HepG2 (cell line): ENCODE measurements around the gene AADAT. TPM values are rescaled to one million over a fixed set of nuclear protein-coding genes. Genes with fewer than 3 reads are reported as not detected.

Experiments used
- KLF9 ChIP-seq: IDR thresholded peaks from 2 replicates; pipeline ENCODE4 v1.6.1; 2016; ENCODE audit warnings: low read depth
- SRSF1 ChIP-seq: fragments of 200-400 bp; formaldehyde crosslinking; optimal IDR thresholded peaks from 2 replicates; pipeline ENCODE3; 2017; ENCODE audit warnings: mild to moderate bottlenecking, low read depth, low read length, moderate library complexity
- YY1 ChIP-seq: IDR thresholded peaks from 2 replicates; pipeline ENCODE4 v1.6.1; 2011; ENCODE audit warnings: low read length, low read depth, moderate library complexity, mild to moderate bottlenecking; ENCODE audit not compliant: insufficient read depth, insufficient replicate concordance
- ZNF232 ChIP-seq: sonication (generic); formaldehyde crosslinking; IDR thresholded peaks from 2 replicates; pipeline ENCODE4 v1.4.0; 2020; ENCODE audit warnings: missing genetic modification reagents, borderline replicate concordance
- ZNF281 ChIP-seq: sonication (generic); formaldehyde crosslinking; IDR thresholded peaks from 2 replicates; pipeline ENCODE4 v1.4.0; 2020; ENCODE audit warnings: missing genetic modification reagents, borderline replicate concordance
- ZNF580 ChIP-seq: IDR thresholded peaks from 2 replicates; pipeline ENCODE4 v1.6.1; 2016; ENCODE audit warnings: low read depth, borderline replicate concordance
- ZNF709 ChIP-seq: sonication (generic); formaldehyde crosslinking; IDR thresholded peaks from 2 replicates; pipeline ENCODE4 v1.5.0; 2020; ENCODE audit warnings: mild to moderate bottlenecking, missing genetic modification reagents
- ZNF770 ChIP-seq: sonication (generic); formaldehyde crosslinking; IDR thresholded peaks from 2 replicates; pipeline ENCODE4 v1.5.0; 2020; ENCODE audit warnings: mild to moderate bottlenecking, missing genetic modification reagents
- ZNF777 ChIP-seq: sonication (generic); formaldehyde crosslinking; IDR thresholded peaks from 2 replicates; pipeline ENCODE4 v1.4.0; 2020; ENCODE audit warnings: missing genetic modification reagents
- polyA plus RNA-seq, 8 experiments: library from polyadenylated mRNA; depleted of rRNA in 3 of 8; stranded (reverse) in 7 of 8; unstranded in 1 of 8; fragments of >200 nt; fragmentation: Illumina TruSeq in 4 of 8; extraction: Trizol in 4 of 8; gene quantifications; 2 replicates each; pipeline versions ENCODE4 v1.2.1 to v1.2.3, GENCODE V29; 2011 to 2016; ENCODE audit warnings: low read depth in 4 of 8, missing spikeins in 1 of 8, mixed read lengths in 1 of 8; ENCODE audit not compliant: insufficient read depth in 1 of 8
- total RNA-seq, 5 experiments: library from RNA; depleted of rRNA; stranded (reverse); fragments of >200 nt; fragmentation: Illumina TruSeq; extraction: Trizol; gene quantifications; 2 replicates each; pipeline ENCODE4 v1.2.3, GENCODE V29; 2016; ENCODE audit warnings: low read depth in 1 of 5
- TF ChIP-seq, protein P1 (sequence below): sonication (generic); formaldehyde crosslinking; IDR thresholded peaks from 2 replicates; pipeline ENCODE4 v1.5.1; 2020; ENCODE audit warnings: mild to moderate bottlenecking, missing genetic modification reagents, moderate library complexity
- TF ChIP-seq, protein P2 (sequence below): sonication (generic); formaldehyde crosslinking; IDR thresholded peaks from 2 replicates; pipeline ENCODE4 v1.4.0; 2020; ENCODE audit warnings: low read depth, missing genetic modification reagents
- TF ChIP-seq, protein P3 (sequence below): sonication (generic); formaldehyde crosslinking; IDR thresholded peaks from 2 replicates; pipeline ENCODE4 v1.5.0; 2020; ENCODE audit warnings: mild to moderate bottlenecking, missing genetic modification reagents

The AADAT gene
- total and polyA plus RNA-seq, 2 of the 13 experiments (the other 11 are each of a cell fraction or from before 2014, with no cell fraction given), result 6.1 to 9.1 TPM

GRCh38 chr4:170026253-170027021 lies 63.3 kb downstream of the AADAT start, which contains the start of gene MFAP3L (continued):
- TF ChIP-seq ZNF770 (CRISPR knock-in tag) (peak; percentile 88), SRSF1 (no peak), ZNF777 (CRISPR knock-in tag) (peak; percentile 76), YY1 (peak; percentile 80), ZNF281 (CRISPR knock-in tag) (no peak), ZNF709 (no peak), ZNF580 (CRISPR knock-in tag) (no peak), KLF9 (no peak), ZNF232 (CRISPR knock-in tag) (no peak)
- TF ChIP-seq, protein P1, sequence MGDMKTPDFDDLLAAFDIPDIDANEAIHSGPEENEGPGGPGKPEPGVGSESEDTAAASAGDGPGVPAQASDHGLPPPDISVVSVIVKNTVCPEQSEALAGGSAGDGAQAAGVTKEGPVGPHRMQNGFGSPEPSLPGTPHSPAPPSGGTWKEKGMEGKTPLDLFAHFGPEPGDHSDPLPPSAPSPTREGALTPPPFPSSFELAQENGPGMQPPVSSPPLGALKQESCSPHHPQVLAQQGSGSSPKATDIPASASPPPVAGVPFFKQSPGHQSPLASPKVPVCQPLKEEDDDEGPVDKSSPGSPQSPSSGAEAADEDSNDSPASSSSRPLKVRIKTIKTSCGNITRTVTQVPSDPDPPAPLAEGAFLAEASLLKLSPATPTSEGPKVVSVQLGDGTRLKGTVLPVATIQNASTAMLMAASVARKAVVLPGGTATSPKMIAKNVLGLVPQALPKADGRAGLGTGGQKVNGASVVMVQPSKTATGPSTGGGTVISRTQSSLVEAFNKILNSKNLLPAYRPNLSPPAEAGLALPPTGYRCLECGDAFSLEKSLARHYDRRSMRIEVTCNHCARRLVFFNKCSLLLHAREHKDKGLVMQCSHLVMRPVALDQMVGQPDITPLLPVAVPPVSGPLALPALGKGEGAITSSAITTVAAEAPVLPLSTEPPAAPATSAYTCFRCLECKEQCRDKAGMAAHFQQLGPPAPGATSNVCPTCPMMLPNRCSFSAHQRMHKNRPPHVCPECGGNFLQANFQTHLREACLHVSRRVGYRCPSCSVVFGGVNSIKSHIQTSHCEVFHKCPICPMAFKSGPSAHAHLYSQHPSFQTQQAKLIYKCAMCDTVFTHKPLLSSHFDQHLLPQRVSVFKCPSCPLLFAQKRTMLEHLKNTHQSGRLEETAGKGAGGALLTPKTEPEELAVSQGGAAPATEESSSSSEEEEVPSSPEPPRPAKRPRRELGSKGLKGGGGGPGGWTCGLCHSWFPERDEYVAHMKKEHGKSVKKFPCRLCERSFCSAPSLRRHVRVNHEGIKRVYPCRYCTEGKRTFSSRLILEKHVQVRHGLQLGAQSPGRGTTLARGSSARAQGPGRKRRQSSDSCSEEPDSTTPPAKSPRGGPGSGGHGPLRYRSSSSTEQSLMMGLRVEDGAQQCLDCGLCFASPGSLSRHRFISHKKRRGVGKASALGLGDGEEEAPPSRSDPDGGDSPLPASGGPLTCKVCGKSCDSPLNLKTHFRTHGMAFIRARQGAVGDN, result peak; percentile 73
- TF ChIP-seq, protein P2, sequence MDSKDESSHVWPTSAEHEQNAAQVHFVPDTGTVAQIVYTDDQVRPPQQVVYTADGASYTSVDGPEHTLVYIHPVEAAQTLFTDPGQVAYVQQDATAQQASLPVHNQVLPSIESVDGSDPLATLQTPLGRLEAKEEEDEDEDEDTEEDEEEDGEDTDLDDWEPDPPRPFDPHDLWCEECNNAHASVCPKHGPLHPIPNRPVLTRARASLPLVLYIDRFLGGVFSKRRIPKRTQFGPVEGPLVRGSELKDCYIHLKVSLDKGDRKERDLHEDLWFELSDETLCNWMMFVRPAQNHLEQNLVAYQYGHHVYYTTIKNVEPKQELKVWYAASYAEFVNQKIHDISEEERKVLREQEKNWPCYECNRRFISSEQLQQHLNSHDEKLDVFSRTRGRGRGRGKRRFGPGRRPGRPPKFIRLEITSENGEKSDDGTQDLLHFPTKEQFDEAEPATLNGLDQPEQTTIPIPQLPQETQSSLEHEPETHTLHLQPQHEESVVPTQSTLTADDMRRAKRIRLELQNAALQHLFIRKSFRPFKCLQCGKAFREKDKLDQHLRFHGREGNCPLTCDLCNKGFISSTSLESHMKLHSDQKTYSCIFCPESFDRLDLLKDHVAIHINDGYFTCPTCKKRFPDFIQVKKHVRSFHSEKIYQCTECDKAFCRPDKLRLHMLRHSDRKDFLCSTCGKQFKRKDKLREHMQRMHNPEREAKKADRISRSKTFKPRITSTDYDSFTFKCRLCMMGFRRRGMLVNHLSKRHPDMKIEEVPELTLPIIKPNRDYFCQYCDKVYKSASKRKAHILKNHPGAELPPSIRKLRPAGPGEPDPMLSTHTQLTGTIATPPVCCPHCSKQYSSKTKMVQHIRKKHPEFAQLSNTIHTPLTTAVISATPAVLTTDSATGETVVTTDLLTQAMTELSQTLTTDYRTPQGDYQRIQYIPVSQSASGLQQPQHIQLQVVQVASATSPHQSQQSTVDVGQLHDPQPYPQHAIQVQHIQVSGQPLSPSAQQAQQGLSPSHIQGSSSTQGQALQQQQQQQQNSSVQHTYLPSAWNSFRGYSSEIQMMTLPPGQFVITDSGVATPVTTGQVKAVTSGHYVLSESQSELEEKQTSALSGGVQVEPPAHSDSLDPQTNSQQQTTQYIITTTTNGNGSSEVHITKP (CRISPR knock-in tag), result no peak
- TF ChIP-seq, protein P3, sequence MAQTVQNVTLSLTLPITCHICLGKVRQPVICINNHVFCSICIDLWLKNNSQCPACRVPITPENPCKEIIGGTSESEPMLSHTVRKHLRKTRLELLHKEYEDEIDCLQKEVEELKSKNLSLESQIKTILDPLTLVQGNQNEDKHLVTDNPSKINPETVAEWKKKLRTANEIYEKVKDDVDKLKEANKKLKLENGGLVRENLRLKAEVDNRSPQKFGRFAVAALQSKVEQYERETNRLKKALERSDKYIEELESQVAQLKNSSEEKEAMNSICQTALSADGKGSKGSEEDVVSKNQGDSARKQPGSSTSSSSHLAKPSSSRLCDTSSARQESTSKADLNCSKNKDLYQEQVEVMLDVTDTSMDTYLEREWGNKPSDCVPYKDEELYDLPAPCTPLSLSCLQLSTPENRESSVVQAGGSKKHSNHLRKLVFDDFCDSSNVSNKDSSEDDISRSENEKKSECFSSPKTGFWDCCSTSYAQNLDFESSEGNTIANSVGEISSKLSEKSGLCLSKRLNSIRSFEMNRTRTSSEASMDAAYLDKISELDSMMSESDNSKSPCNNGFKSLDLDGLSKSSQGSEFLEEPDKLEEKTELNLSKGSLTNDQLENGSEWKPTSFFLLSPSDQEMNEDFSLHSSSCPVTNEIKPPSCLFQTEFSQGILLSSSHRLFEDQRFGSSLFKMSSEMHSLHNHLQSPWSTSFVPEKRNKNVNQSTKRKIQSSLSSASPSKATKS (CRISPR knock-in tag), result no peak
